Activated CD8-positive, alpha-beta memory T cell treated with anti-CD3 and anti-CD28 coated beads, Interleukin-2, amount 50 U/mL, for 24 hours (primary cell): ENCODE measurements around the gene COL24A1.
"Not testable (repeated sequence)": the region's sequence is repeated elsewhere in the genome, so short reads cannot be mapped to it uniquely, and the experiment has no call there.

Experiments
- DNase-seq: peaks from one replicate; pipeline ENCODE4 v3.0.0-alpha.2; 2020; ENCODE audit errors: extremely low read depth

The COL24A1 gene

GRCh38 chr1:86152887-86153286, 3.7 kb downstream of the COL24A1 start:
- no peak for DNase-seq

GRCh38 chr1:86151427-86151826, 5.1 kb downstream of the COL24A1 start:
- no peak for DNase-seq

GRCh38 chr1:86150553-86151055, 6.0 kb downstream of the COL24A1 start:
- no peak for DNase-seq

GRCh38 chr1:86149591-86149990, 7.0 kb downstream of the COL24A1 start:
- DNase-seq = no peak

- DNase-seq = no peak
Measured at GRCh38 chr1:86147755-86148154, 8.8 kb downstream of the COL24A1 start.

- no peak for DNase-seq
Measured at GRCh38 chr1:86146566-86146965, 10.0 kb downstream of the COL24A1 start.

- no peak for DNase-seq
Measured at GRCh38 chr1:86140281-86140880, 16.2 kb downstream of the COL24A1 start.

GRCh38 chr1:86138746-86139145, 17.8 kb downstream of the COL24A1 start:
- no peak for DNase-seq

GRCh38 chr1:86137436-86137835, 19.1 kb downstream of the COL24A1 start:
- no peak for DNase-seq

GRCh38 chr1:86119214-86119764, 37.3 kb downstream of the COL24A1 start:
- no peak for DNase-seq

- DNase-seq = no peak
Measured at GRCh38 chr1:86114816-86115400, 41.7 kb downstream of the COL24A1 start.

- no peak for DNase-seq
Measured at GRCh38 chr1:86114236-86114635, 42.3 kb downstream of the COL24A1 start.

GRCh38 chr1:86111590-86111989, 45.0 kb downstream of the COL24A1 start:
- not testable (repeated sequence) for DNase-seq

- DNase-seq = no peak
Measured at GRCh38 chr1:86110451-86111129, 46.0 kb downstream of the COL24A1 start.

- DNase-seq = no peak
Measured at GRCh38 chr1:86105533-86105866, 51.1 kb downstream of the COL24A1 start.

- DNase-seq = no peak
Measured at GRCh38 chr1:86104606-86105532, 51.7 kb downstream of the COL24A1 start.

GRCh38 chr1:86101616-86102015, 55.0 kb downstream of the COL24A1 start:
- DNase-seq = no peak

- DNase-seq = no peak
Measured at GRCh38 chr1:86100401-86100800, 56.2 kb downstream of the COL24A1 start.

- DNase-seq = no peak
Measured at GRCh38 chr1:86089765-86090164, 66.8 kb downstream of the COL24A1 start.

- no peak for DNase-seq
Measured at GRCh38 chr1:86085741-86086409, 70.7 kb downstream of the COL24A1 start.

GRCh38 chr1:86084998-86085397, 71.6 kb downstream of the COL24A1 start:
- no peak for DNase-seq
